Adipose tissue (tissue), 3 donors: ENCODE data around the gene MRPL19. TPM values are rescaled to one million over a fixed set of nuclear protein-coding genes. Genes with fewer than 3 reads are reported as not detected.
"Not testable (repeated sequence)": the region's sequence is repeated elsewhere in the genome, so short reads cannot be mapped to it uniquely, and the experiment has no call there.

ENCODE experiments used
- H3K27ac ChIP-seq: one replicate; pipeline ENCODE4 v1.5.1; 2013; ENCODE audit warnings: low read depth, low read length
- WGBS, 3 donors: extraction: QIAGEN DNeasy Blood & Tissue Kit; methylation state at CpG; one replicate each; pipeline ENCODE4 v1.1.7; 2013; 5-methylcytosine and 5-hydroxymethylcytosine counted together
- polyA plus RNA-seq, 3 donors: library from polyadenylated mRNA; stranded (reverse); fragments of 200-250 nt; gene quantifications; one replicate each; pipeline ENCODE4 v1.2.3, GENCODE V29; 2013
- donor health status: healthy with polysubstance abuse.
- donor health status: Bipolar disorder and iron deficiency.
- donor health status: healthy.

MRPL19 gene
- polyA plus RNA-seq, 3 donors = 11.8 to 36.9 (median 31.6) TPM

- no peak overlapping the region for H3K27ac ChIP-seq
- WGBS, 3 donors = 80 to 84% (median 82%) methylated on average over 9 of the region's 9 CpGs
These were observed 447 bp upstream of the MRPL19 start for GRCh38 chr2:75646090-75646582.

GRCh38 chr2:75647771-75648170, 1.2 kb downstream of the MRPL19 start:
- no peak overlapping the region for H3K27ac ChIP-seq
- WGBS, 3 donors = 62 to 88% (median 81%) methylated on average over 3 of the region's 3 CpGs

GRCh38 chr2:75654012-75654411, 7.4 kb downstream of the MRPL19 start:
- 94 to 98% (median 97%) methylated on average over 2 of the region's 2 CpGs for WGBS, 3 donors
- H3K27ac ChIP-seq = no peak overlapping the region

GRCh38 chr2:75655861-75656260, 9.3 kb downstream of the MRPL19 start:
- 55 to 89% (median 74%) methylated on average over 1 of the region's 1 CpG for WGBS, 3 donors

GRCh38 chr2:75656563-75656962, 10.0 kb downstream of the MRPL19 start:
- no peak overlapping the region for H3K27ac ChIP-seq
- WGBS, 3 donors = 84 to 87% (median 86%) methylated on average over 1 of the region's 1 CpG

More at GRCh38 chr2:75655861-75656260, 9.3 kb downstream of the MRPL19 start:
- no peak overlapping the region for H3K27ac ChIP-seq

- no peak overlapping the region for H3K27ac ChIP-seq
These were observed 11.2 kb downstream of the MRPL19 start for GRCh38 chr2:75657798-75658197.

- 56 to 83% (median 75%) methylated on average over 6 of the region's 6 CpGs for WGBS, 3 donors
- H3K27ac ChIP-seq = no peak overlapping the region
These were observed 20.3 kb downstream of the MRPL19 start for GRCh38 chr2:75666911-75667310.

- no peak overlapping the region for H3K27ac ChIP-seq
- 74 to 94% (median 90%) methylated on average over 2 of the region's 2 CpGs for WGBS, 3 donors
These were observed 21.3 kb downstream of the MRPL19 start for GRCh38 chr2:75667884-75668283.

GRCh38 chr2:75675423-75675822, 28.8 kb downstream of the MRPL19 start:
- 77 to 86% (median 82%) methylated on average over 4 of the region's 4 CpGs for WGBS, 3 donors

GRCh38 chr2:75675908-75676307, 29.3 kb downstream of the MRPL19 start:
- H3K27ac ChIP-seq = no peak overlapping the region
- WGBS, 3 donors = 79 to 94% (median 90%) methylated on average over 3 of the region's 3 CpGs

More at GRCh38 chr2:75675423-75675822, 28.8 kb downstream of the MRPL19 start:
- not testable (repeated sequence) for H3K27ac ChIP-seq

- H3K27ac ChIP-seq = no peak overlapping the region
- WGBS, 3 donors = 84 to 95% (median 93%) methylated on average over 3 of the region's 3 CpGs
These were observed 29.9 kb downstream of the MRPL19 start for GRCh38 chr2:75676464-75676863.

- 69 to 88% (median 78%) methylated on average over 1 of the region's 1 CpG for WGBS, 3 donors
- H3K27ac ChIP-seq = no peak overlapping the region
These were observed 33.0 kb downstream of the MRPL19 start for GRCh38 chr2:75679556-75679955.

- WGBS, 3 donors = 58 to 84% (median 68%) methylated on average over 1 of the region's 1 CpG
- no peak overlapping the region for H3K27ac ChIP-seq
These were observed 33.8 kb downstream of the MRPL19 start for GRCh38 chr2:75680402-75680801.

- H3K27ac ChIP-seq = not testable (repeated sequence)
- 95 to 99% (median 98%) methylated on average over 5 of the region's 5 CpGs for WGBS, 3 donors
These were observed 36.8 kb downstream of the MRPL19 start for GRCh38 chr2:75683430-75683829.

- no peak overlapping the region for H3K27ac ChIP-seq
- 95 to 100% (median 97%) methylated on average over 1 of the region's 1 CpG for WGBS, 3 donors
These were observed 41.6 kb downstream of the MRPL19 start for GRCh38 chr2:75688196-75688595.

GRCh38 chr2:75698918-75699317, 52.3 kb downstream of the MRPL19 start:
- 92 to 98% (median 95%) methylated on average over 2 of the region's 2 CpGs for WGBS, 3 donors
- H3K27ac ChIP-seq = no peak overlapping the region

- WGBS, 3 donors = 92 to 97% (median 96%) methylated on average over 4 of the region's 4 CpGs
- no peak overlapping the region for H3K27ac ChIP-seq
These were observed 56.0 kb downstream of the MRPL19 start for GRCh38 chr2:75702593-75702992.

GRCh38 chr2:75703589-75704287, 57.2 kb downstream of the MRPL19 start:
- WGBS, 3 donors = 82 to 89% (median 87%) methylated on average over 4 of the region's 4 CpGs
- no peak overlapping the region for H3K27ac ChIP-seq

GRCh38 chr2:75705921-75706320, 59.3 kb downstream of the MRPL19 start:
- H3K27ac ChIP-seq = no peak overlapping the region
- 32 to 46% (median 37%) methylated on average over 1 of the region's 1 CpG for WGBS, 3 donors

GRCh38 chr2:75707901-75708300, 61.3 kb downstream of the MRPL19 start:
- no peak overlapping the region for H3K27ac ChIP-seq
- 77 to 81% (median 78%) methylated on average over 3 of the region's 3 CpGs for WGBS, 3 donors
